SK-N-SH (cell line): Measurements from ENCODE around the gene DPM2.

Source experiments
- CTCF ChIP-seq: fragments of 200-600 bp; sonication (generic); IDR thresholded peaks from 2 replicates; pipeline ENCODE4 v1.6.1; 2017; ENCODE audit warnings: antibody characterized with exemption, mild to moderate bottlenecking, moderate library complexity
- ELF1 ChIP-seq: IDR thresholded peaks from 2 replicates; pipeline ENCODE4 v1.4.0; 2012
- FOSL2 ChIP-seq: IDR thresholded peaks from 2 replicates; pipeline ENCODE4 v1.4.0; 2012; ENCODE audit warnings: low read depth, mild to moderate bottlenecking, moderate library complexity, borderline replicate concordance
- MAX ChIP-seq: IDR thresholded peaks from 2 replicates; pipeline ENCODE4 v1.4.0; 2012; ENCODE audit warnings: low read depth
- MXI1 ChIP-seq: IDR thresholded peaks from 2 replicates; pipeline ENCODE4 v1.6.1; 2012; ENCODE audit warnings: mild to moderate bottlenecking, low read depth, low read length, improper control_type of control experiment
- POLR2AphosphoS5 ChIP-seq: IDR thresholded peaks from 2 replicates; pipeline ENCODE4 v1.6.1; 2012; ENCODE audit warnings: low read depth, low read length
- RAD21 ChIP-seq: IDR thresholded peaks from 2 replicates; pipeline ENCODE4 v1.6.1; 2012; ENCODE audit warnings: mild to moderate bottlenecking, low read length
- RFX5 ChIP-seq: IDR thresholded peaks from 2 replicates; pipeline ENCODE4 v1.6.1; 2012; ENCODE audit warnings: mild to moderate bottlenecking, improper control_type of control experiment, low read length
- TAF1 ChIP-seq: IDR thresholded peaks from 2 replicates; pipeline ENCODE4 v1.6.1; 2012; ENCODE audit warnings: low read depth, mild to moderate bottlenecking, low read length, moderate library complexity, borderline replicate concordance
- TEAD4 ChIP-seq: IDR thresholded peaks from 2 replicates; pipeline ENCODE4 v1.4.0; 2012; ENCODE audit warnings: mild to moderate bottlenecking, borderline replicate concordance; ENCODE audit not compliant: insufficient read depth

- no peak for TF ChIP-seq MAX
- no peak for TF ChIP-seq CTCF
- no peak for TF ChIP-seq ELF1
- no peak for TF ChIP-seq FOSL2
- TF ChIP-seq RAD21: no peak
- TF ChIP-seq TEAD4: no peak
- no peak for TF ChIP-seq RFX5
- no peak for TF ChIP-seq POLR2AphosphoS5
- TF ChIP-seq TAF1: no peak
- no peak for TF ChIP-seq MXI1
Observed at GRCh38 chr9:127913682-127914081, 24.0 kb downstream of the DPM2 start.
